Ovary (tissue), 3 donors: Measurements from ENCODE around the gene EHBP1.

Experiments
- CTCF ChIP-seq, 3 donors: fragments of 450-650 bp in 2 of 3; fragments of 200-600 bp in 1 of 3; IDR thresholded peaks; one replicate each; pipeline versions ENCODE4 v1.5.1 to v1.8.0; 2016 to 2022; ENCODE audit warnings: antibody characterized with exemption in 3 of 3, mild to moderate bottlenecking in 1 of 3
- POLR2A ChIP-seq: fragments of 450-650 bp; IDR thresholded peaks from one replicate; pipeline ENCODE4 v1.6.1; 2017; ENCODE audit warnings: antibody characterized with exemption, mild to moderate bottlenecking, moderate library complexity
- donor health status: DM: no; HTN: no; CAD: no.

DNA sequence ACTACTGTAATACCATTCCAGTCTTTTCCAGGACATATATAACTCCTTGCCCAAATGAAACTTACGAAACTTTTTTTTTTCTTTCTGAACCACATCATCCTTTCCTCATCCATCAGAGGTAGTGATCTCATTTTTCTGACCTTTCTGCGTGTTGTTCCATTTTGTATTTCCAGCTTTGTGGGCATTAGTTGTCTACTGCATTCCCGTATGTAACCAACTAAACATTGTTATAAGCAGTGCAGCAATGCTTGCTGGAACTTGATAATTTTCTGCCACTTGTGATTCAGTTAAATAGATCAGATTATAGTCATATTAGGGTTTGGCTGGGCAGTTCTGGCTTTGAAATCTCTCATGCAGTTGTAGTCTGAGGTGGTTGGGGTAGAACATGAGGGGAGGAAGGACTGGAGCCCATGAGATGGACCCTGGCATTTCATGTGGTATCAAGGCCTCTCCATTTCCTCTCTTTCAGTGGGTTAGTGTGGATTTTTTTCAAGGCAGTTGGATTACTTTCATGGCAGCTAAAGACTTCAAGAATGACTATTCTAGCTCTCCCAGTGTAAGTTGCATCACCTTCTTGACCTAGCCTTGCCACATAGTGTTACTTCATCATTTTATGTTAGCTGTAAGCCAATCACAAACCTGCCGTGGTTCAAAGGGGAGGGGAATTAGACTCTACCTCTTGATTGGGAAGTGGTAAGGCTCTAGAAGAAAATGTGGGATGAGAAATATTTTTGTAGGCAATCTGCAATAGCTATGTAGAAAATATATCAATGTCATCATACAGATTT lies 80.5 kb downstream of the EHBP1 start:
- TF ChIP-seq CTCF (IDR thresholded peaks at IDR 0.05) (no peak), POLR2A (no peak)
